Activated T-helper 1 cell treated with Interleukin-2 at 50 U/mL for 16 hours (primary cell): ENCODE results near the gene ADAM10.
"Not testable (repeated sequence)": the region's sequence is repeated elsewhere in the genome, so short reads cannot be mapped to it uniquely, and the experiment has no call there.

ENCODE experiments used
- DNase-seq: peaks from one replicate; pipeline ENCODE4 v3.0.0-alpha.2; 2020; ENCODE audit warnings: low read depth

The ADAM10 gene

DNA sequence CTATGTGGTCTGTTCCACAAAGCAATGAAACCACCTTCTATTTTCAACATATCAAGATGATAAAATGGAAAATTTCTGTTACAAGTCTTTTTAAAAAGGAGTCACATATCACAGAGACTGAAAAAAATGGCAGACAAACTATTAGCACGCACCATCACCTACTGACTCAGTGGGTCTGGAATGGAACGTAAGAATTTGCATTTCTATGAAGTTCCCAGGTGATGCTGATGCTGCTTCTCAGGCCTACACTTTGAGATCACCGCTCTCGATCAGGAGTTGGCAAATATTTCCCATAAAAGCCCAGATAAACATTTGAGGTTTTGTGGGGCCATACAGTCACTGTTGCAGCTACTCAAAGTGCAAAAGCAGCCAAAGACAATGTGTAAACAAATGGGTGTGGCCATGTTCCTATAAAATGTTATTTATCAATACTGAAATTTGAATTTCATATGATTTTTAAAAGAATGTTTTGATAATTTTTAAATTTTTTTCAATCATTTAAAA lies 142.9 kb downstream of the ADAM10 start:
- no peak for DNase-seq

DNA sequence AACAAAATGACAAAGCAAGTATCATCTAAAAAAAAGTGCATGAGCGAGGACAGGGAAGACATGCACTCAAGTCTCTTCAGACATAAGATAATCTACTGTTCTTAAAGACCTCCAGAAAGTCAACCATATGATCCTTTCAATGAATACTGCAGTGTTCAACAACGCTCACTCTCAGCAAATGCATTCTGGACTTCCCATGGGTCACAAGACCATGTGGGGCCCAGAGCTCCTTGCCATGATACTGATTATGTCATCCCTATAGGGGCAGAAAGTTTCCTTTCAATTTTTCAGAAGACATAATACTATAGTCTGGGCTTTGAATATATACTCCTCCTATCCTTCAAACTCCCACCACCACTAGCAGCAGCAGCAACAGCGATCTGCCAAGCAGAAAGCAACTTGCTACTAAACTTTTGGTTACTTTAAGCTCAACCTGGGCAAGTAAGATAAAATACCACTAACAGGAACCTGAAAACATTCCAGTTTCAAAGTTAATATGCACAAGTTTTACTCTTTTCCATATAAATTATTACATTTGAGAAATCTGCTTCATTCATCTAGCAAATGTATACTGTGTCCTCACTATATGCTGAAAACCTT lies 143.5 kb downstream of the ADAM10 start:
- DNase-seq: no peak

DNA sequence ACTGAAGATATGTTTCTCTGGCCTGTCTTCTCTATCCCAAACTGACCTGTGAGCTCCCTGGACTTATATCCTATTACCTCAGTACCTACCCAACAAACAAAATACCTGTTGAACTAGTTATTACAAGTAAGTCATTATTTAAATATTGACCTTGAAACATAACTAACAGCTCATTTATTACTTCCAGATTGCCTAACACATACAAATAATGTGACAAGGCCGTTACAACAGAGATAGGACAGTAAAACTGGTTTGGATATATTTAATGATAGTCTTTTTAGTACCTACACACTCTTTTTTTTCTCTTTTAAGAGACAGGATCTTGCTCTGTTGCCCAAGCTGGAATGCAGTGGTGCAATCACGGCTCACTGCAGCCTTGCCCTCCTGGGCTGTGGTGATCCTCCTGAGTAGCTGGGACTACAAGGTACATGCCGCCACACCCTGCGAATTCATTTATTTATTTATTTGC lies 145.0 kb downstream of the ADAM10 start:
- no peak for DNase-seq

DNA sequence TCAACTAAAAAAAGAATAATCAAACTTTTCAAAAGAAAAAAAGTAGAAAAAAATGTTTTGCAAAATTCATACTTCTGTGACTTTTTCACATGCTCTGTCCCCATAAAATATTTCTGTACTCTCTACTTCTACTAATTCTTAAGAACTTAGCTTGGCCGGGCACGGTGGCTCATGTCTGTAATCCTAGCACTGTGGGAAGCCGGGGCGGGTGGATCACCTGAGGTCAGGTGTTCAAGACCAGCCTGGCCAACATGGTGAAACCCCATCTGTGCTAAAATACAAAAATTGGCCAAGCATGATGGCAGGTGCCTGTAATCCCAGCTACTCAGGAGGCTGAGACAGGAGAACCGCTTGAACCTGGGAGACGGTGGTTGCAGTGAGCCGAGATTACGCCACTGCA lies 145.6 kb downstream of the ADAM10 start:
- DNase-seq: not testable (repeated sequence)

DNA sequence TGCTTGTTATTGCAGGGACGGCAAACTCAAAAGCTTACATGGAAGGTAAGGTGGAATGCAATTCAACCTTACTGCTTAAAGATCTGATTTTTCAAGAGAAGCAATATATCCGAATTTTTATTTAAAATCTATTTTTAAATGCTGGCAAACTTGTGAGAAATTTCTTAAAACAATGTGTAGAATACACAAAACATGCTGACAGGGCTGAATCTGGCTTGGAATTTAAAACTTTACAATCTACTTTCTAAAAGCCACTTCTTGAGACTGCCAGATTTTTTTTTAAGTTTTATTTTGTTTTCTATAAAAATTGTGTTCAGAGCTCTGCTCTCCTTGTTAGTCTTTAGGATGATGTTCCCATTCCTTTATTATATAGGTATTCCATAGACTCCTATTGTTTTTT lies 146.7 kb downstream of the ADAM10 start:
- no peak for DNase-seq

DNA sequence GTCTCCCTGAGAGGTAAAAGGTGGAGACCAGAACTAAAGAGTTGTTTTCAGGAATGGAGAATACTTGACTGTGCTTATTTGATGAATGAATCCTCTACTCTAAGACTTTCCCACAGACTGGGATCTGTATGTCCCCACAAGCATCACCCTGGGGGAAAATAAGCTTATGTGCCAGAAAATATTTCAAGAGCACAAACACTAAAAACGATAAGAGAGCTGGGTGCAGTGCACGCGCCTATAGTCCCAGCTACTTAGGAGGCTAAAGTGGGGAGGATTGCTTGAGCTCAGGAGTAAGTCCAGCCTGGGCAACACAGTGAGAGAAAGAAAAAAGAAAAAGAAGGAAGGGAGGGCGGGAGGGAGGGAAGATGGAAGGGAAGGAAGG lies 150.7 kb downstream of the ADAM10 start:
- DNase-seq: no peak

DNA sequence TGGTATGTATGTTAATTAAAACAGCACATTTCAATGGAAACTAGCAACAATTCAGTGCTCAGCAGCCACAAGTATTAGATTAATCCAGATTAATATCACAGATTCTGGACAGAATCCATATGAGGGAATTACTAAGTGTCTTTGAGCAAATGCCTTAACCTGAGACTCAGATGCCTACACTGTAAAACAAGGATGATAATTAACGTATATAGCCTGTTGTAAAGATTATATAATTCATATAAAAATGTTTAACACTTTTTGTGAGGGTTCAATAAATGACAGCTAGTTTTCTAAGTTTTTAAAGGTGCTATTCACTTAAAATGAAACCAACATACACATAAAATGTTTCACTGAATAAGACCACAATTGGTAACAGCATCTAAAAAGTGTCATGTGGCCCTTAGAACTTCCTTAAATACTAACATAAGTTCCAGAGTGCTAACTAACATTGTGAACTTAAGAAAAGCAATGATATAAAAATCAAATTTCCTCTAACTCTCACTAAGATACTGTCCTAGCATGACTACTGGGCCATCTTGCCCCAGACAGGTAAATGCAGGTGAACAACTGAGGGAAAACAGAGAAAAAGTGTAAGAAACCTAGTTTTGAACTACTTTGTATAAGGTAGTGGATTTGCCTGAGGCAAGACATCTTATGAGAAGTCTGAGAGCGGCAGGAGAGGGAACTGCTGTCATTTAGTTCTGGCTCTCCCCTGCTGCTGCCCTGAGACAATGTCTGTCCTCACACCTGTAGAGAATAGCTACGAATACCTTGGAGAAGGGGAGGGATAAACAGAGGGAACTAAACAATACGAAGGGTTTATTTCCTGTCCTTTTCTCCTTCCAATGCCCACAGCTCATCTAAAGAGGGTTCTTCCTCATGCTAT lies 151.3 kb downstream of the ADAM10 start:
- DNase-seq: no peak

DNA sequence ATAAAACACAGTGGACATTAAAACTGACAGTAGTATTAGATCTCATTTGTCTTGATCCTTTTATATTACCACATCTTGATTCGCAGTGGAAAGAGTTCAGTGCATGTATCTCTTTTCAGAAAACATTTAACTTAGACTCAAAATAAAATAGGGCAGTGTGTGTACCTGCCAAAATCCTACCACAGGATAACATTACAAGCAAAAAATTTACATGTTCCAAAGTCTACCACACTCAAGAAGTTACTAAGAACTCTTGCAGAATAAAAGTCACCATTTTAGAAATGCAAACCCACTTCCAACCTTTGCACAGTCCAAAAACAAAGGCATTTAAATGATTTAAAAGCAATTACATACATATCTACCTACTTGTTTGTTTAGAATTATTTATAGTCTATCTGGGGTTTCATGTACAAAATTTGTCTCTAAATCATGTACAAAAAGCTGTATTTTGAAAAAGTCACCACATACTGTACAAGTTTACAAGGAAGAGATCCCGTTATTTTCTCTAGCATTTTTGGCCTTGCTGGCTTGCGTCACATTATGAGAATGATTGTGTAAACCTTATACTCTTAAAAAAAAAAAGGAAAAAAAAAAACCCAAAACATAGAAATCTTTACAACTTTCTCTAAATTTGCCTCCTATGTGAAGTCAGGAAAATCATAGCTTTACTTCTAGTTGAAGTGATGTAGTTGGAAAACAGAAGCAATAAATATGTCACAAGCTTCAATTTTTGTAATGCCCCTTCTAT lies 153.8 kb downstream of the ADAM10 start:
- DNase-seq: no peak

DNA sequence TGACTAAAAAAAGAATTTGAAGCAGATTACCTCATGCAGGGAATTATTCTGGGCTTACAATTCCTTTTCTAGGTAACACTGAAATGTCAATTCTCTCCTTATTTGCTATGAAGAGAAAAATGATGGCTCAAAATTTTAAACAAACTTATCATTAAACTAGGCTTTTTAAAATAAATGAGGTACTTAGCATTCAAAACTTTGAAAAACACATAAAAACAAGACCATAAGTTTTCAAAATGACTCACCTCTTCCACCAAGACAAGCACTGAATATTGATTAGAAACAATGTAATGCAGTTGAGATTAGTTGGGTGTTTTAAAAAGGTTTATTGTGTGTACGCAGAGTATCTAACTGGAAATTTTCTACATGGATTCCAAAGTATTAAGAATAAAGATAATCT lies 154.6 kb downstream of the ADAM10 start:
- no peak for DNase-seq

DNA sequence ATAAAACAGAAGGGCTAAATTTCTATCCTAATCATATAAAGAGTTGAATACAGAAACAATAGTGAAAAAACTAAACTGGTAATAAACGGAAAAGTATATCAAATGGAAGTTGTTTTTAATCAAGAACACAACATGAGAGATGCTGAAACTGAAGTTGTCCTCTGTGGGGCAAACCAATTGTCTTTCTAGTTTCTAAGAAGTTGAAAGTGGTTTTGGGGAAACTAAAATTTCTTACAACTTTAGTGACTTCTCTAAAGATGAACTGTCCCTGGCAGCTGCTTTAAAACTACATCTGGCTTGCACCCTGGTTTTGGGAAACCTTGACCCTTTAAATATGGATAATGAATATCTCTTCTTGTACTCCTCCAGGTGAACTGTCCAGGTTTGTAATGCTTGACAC lies 155.6 kb downstream of the ADAM10 start:
- DNase-seq: no peak

DNA sequence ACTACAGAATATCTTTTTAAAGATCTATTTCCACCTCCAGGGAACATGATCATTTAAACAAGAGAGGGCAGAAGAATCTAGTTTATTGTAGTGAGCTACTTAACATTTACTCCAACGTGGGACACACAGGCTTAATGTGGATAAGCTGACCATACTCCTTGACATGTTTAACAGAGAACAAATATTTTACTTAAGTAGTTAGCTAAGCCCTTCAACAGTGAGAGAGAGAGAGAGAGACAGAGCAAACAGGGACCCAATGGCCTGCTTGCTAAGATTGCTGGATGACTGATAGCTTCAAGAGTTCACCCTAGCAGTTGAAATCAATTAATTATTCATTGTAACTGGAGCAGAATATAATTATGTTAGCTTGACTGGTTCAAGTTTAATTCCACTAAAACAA lies 158.6 kb downstream of the ADAM10 start:
- DNase-seq: no peak

DNA sequence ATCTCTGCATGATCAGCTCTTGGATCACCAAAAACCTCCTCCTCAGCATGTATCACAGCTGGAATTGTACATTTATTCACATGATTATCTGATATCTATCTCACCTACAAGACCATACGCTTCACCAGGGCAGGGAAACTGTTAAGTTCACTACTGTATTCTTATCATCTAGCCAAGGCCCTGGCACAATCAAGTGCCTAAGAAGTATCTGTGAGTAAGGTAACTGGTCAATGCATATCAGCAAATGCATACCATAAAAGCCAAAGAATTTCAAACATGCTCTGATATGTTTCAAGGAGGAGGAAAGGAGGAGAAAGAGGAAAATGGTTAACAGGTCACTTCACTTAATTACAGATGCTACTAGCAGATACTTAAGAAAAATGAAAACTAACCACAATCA lies 159.3 kb downstream of the ADAM10 start:
- no peak for DNase-seq

DNA sequence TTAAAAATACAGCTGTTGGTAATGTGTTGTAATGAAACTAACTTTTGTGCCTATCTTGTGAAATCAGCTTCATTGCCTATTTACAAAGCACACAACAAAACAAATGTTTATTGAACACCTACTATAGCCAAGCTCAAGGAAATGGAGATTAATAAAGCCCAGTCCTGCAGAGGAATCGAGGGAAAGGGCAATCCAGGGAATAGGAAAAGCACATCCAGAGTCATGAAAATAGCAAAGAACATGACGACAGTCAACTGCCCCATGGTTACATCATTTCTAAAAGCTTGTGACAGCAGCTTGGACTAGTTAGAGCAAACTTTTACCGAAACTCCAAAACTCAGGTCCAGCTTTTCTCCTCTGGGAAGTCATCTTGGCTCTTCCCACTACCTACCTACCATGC lies 160.5 kb downstream of the ADAM10 start:
- DNase-seq: no peak

DNA sequence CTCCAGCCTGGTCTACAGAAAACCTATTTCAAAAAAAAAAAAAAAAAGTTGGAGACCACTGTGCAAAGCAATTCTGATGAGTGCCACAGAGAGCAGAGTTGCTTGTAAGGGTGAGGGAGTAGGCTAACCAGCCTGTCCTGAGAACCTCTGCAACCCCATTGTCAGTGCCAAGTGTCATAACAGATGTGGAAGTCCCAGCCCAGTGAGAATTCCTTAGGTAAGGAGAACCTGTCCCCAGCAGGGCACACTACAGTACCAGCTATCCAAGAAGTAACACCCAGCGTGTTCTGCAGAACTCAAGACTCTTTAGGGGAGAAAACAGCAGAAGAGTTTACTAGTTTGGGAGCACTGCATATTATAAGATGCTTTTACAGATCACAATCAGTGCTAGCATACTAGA lies 161.4 kb downstream of the ADAM10 start:
- no peak for DNase-seq

DNA sequence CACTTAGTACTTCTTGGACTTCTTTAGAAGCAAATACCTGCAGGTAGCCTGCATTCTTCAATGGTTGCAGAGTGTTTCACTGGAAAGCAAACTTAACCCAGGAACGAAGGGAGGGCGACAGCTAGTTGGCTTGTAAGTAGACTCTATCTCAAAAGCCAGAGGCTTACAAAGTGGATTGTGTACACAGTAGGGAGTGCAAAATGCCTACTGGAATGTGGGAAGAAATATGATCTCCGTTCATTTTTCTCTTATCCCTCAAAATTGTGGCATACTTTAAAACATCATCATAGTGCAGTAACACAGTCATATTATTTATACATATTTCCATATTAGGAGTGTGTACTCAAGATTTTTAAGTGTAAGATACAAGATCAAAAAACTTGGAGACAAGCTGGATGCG lies 162.0 kb downstream of the ADAM10 start:
- no peak for DNase-seq

DNA sequence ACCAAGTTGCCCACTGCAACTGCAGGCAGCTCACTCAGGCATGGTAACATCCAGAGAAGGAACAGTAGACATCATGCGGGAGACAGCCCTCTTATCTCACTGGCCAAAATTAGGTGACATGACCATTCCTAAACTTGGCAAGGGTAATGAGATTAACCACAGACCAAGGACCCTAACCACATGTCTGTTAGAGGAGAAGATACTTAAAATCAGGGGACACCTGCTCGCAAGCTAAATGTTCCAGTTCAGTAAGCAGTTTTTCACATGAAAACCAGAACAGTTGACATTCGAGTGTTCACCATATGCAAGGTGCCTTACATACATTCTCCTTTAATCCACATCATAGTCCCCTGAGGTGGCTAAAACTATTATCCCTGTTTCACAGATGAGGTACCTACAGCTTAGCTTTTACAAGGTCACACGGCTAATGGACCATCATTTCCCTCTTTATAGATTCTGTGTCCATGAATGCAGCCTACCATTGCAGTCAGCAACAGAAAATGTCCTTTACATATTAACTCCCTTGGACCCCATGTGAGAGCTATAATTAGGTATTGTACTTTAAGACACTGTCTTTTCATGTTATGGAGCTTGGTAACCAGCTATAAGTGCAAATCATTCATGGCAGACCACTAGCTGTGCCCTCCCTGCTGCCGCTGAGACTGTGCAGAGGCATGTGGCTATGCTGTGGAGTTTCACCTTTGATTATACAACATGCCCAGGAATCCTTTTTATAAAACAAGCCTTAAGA lies 163.6 kb downstream of the ADAM10 start:
- no peak for DNase-seq

DNA sequence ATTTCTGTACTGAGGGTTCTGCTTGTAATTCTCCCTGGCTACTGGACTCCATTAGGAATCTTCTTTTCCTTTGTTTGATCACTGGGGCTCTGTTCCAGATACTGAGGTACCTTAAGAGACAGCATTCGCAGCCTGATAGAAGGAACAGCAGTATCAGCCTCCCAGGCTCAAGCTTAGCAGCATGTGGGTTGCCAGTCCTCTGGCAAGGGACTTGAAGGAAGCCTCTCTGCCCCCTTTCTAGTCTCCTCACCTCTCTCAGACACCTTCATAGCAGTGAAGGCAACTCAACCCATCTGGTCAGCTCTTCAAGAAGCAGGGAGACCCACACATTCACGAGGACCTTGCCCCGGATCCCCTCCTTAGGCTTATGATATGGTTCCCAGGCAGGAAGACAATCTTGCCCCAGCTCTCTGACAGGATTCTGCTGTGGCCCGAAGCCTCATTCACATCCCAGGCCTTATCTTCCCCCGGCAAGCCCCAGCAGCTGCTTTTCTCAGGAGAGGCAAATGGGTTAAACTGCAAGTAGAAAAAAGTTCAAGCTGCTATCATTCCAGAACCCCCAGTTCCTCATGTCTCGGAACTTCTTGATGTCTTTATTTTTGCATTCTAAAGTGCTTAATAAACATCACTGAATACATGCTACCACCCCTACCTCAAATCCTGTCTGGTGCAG lies 164.6 kb downstream of the ADAM10 start:
- DNase-seq: no peak

DNA sequence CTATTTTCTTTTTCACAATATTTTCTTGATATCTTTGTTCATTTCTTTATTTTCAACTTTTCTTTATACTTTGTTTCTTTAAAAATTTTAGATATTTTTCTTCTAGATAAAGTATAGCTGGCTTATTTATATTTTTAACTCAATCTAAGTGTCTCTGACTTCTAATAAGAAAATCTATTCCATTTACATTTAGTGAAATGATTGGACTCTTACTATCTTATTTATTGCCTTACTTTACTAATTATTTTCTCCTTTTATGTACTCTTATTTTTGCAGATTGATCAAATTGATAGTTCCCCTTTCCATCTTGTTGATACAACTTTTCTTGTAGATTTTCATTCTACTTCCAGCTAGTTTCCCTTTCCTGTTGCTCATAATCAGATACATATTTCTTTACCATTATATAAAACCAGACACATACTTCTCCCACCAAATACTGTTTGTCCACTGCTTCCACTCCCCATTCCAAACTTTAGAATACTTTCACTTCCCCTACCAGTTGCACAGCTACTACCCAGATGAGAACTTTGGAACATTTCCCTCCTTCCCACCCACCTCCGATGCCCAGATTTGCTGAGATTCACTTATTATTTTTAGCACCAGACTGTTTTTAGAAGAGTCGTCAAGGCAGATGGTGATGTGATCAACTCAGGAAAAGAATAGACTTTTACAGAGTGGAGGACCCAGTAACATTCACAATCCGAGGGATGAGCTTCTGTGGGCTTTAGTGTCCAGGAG lies 166.2 kb downstream of the ADAM10 start:
- DNase-seq: no peak

DNA sequence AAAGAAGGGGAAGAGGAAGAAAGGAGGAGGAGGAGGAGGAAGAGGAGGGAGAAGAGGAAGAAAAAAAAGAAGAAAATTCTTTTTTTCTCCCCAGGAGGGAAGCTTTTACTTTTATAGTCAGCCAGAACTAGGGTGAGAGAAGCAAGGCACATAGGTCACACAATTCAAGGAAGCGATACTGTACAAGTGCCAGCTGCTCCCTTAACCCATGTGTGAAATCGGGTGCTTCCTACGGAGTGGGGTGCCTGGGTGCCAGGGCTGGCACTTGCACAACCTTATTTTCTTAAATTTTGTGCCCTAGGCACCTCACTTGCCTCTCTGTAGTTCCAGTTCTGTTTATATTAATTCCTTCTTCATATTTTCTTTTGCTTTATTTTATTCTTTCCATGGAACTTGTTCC lies 167.3 kb downstream of the ADAM10 start:
- no peak for DNase-seq

DNA sequence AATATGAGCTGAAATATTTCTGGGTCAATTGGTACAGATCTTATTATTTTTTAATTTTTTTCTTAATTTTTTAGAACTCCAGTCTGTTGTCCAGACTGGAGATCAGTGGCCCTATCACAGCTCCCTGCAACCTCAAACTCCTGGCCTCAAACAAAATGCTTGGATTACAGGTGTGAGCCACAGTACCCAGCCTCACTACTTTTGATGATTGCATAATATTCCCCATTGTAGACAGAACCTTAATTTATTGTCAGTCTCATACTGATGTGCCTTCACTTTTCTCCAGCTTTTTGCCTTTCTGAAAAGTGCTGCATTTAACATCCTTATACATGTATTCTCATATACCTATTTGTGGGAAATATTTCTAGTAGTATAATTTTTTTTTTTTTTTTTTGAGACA lies 172.8 kb downstream of the ADAM10 start:
- no peak for DNase-seq
